OCI-LY3 (cell line): ENCODE results near the gene LDB2.
"Not testable (repeated sequence)": the region's sequence is repeated elsewhere in the genome, so short reads cannot be mapped to it uniquely, and the experiment has no call there.

Experiments used
- H2AFZ ChIP-seq: fragments of 200-600, 300-600 bp; shearing (Covaris generic); 2 replicates; pipeline ENCODE4 v1.6.0; 2014; ENCODE audit warnings: antibody characterized with exemption, low read depth, low read length
- H3K27ac ChIP-seq: fragments of 200-600, 300-600 bp; sonication (generic); 2 replicates; pipeline ENCODE4 v1.5.1; 2014; ENCODE audit warnings: mild to moderate bottlenecking, low read length, moderate library complexity, mixed read lengths
- H3K27me3 ChIP-seq: fragments of 200-600, 300-600 bp; sonication (generic); 2 replicates; pipeline ENCODE4 v1.6.1; 2014; ENCODE audit warnings: low read depth, low read length, mixed read lengths
- H3K36me3 ChIP-seq: fragments of 200-600, 300-600 bp; sonication (generic); replicated peaks from 2 replicates; pipeline ENCODE3; 2014; ENCODE audit warnings: low read depth, low read length, mixed read lengths
- H3K4me1 ChIP-seq: fragments of 300-600, 200-600 bp; sonication (generic); 2 replicates; pipeline ENCODE4 v1.6.1; 2014; ENCODE audit warnings: low read length, mixed read lengths
- H3K4me2 ChIP-seq: fragments of 200-600, 300-600 bp; sonication (generic); 2 replicates; pipeline ENCODE4 v1.6.1; 2014; ENCODE audit warnings: low read length, mixed read lengths
- H3K4me3 ChIP-seq: fragments of 300-600, 200-600 bp; sonication (generic); 2 replicates; pipeline ENCODE4 v1.5.1; 2014; ENCODE audit warnings: antibody characterized with exemption, mild to moderate bottlenecking, low read length, moderate library complexity
- H3K79me2 ChIP-seq: fragments of 300-600, 200-600 bp; shearing (Covaris generic); 2 replicates; pipeline ENCODE4 v1.6.1; 2014; ENCODE audit warnings: mild to moderate bottlenecking, low read length, mixed read lengths
- H3K9ac ChIP-seq: fragments of 300-600, 200-600 bp; shearing (Covaris generic); 2 replicates; pipeline ENCODE4 v1.6.0; 2014; ENCODE audit warnings: mild to moderate bottlenecking, low read length, moderate library complexity
- H3K9me3 ChIP-seq: fragments of 200-600, 300-600 bp; shearing (Covaris generic); 2 replicates; pipeline ENCODE4 v1.6.1; 2014; ENCODE audit warnings: low read length, mixed read lengths; ENCODE audit not compliant: insufficient read depth
- H4K20me1 ChIP-seq: fragments of 200-600, 300-600 bp; sonication (generic); 2 replicates; pipeline ENCODE4 v1.6.1; 2016; ENCODE audit warnings: low read length, mixed read lengths; ENCODE audit not compliant: insufficient read depth
- EZH2phosphoT487 ChIP-seq: fragments of 200-600 bp; shearing (Covaris generic); IDR thresholded peaks from 2 replicates; pipeline ENCODE4 v1.6.1; 2018; ENCODE audit warnings: antibody characterized with exemption, mixed run types, low read depth
- TF ChIP-seq, protein P1 (sequence below): fragments of 200-600, 300-600 bp; sonication (generic); IDR thresholded peaks from 2 replicates; pipeline ENCODE4 v1.5.1; 2014; ENCODE audit warnings: antibody characterized with exemption, low read length, low read depth

Gene LDB2

DNA sequence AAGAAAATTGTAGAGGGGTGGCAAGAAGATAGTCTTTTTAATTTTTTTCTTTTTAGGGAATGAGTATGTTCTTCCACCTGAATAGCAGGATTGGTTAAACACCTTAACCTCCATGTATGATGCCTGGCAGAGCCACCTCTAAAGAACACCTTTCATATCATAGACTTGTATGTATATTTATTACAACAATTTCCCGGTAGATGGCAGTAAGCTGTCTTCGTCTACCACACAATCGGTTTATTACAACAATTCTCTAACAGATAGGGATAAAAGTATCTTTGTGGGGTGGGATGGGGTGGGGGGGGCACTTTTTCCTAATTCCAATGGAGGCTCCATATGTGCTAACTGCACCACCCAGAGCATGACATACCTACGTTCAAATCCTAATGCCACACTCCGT is 255.5 kb downstream of the LDB2 start:
- TF ChIP-seq EZH2phosphoT487 = no peak
- TF ChIP-seq, protein P1, sequence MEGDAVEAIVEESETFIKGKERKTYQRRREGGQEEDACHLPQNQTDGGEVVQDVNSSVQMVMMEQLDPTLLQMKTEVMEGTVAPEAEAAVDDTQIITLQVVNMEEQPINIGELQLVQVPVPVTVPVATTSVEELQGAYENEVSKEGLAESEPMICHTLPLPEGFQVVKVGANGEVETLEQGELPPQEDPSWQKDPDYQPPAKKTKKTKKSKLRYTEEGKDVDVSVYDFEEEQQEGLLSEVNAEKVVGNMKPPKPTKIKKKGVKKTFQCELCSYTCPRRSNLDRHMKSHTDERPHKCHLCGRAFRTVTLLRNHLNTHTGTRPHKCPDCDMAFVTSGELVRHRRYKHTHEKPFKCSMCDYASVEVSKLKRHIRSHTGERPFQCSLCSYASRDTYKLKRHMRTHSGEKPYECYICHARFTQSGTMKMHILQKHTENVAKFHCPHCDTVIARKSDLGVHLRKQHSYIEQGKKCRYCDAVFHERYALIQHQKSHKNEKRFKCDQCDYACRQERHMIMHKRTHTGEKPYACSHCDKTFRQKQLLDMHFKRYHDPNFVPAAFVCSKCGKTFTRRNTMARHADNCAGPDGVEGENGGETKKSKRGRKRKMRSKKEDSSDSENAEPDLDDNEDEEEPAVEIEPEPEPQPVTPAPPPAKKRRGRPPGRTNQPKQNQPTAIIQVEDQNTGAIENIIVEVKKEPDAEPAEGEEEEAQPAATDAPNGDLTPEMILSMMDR = no peak
- no peaks in the 10 kb centered on the region for H4K20me1 ChIP-seq
- no peak overlapping the region for H3K4me2 ChIP-seq
- no peaks in the 10 kb centered on the region for H3K36me3 ChIP-seq
- H3K4me1 ChIP-seq = no peaks in the 10 kb centered on the region
- no peaks in the 10 kb centered on the region for H3K79me2 ChIP-seq
- no peak overlapping the region for H2AFZ ChIP-seq
- H3K9me3 ChIP-seq = no peaks in the 10 kb centered on the region
- H3K4me3 ChIP-seq = no peak overlapping the region
- H3K27ac ChIP-seq = no peak overlapping the region
- no peak overlapping the region for H3K9ac ChIP-seq
- H3K27me3 ChIP-seq = no peaks in the 10 kb centered on the region

DNA sequence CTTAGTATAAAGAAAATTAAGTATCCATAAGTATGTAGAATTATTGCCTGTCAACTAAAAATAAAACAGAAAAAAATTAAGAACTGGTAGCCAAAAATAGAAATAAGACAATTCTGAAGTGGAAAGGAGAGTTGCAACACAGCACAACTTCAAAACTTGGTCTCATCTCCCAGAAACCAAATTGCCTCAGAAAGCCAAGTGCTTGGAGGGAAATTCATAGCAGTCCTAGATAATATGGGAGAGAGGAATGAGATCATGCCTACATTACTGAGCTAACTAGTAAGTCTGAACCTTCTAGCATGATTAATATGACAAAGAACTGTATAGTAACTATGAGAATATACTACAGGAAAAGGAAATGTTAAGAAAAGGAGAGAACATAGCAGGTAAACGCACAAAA is 256.5 kb downstream of the LDB2 start:
- Histone ChIP-seq H3K9ac (no peak overlapping the region), H3K27ac (no peak overlapping the region), H3K27me3 (no peaks in the 10 kb centered on the region), H3K4me1 (no peaks in the 10 kb centered on the region), H3K79me2 (no peaks in the 10 kb centered on the region), H3K4me3 (no peak overlapping the region), H3K36me3 (no peaks in the 10 kb centered on the region), H4K20me1 (no peaks in the 10 kb centered on the region), H2AFZ (no peak overlapping the region), H3K4me2 (no peak overlapping the region), H3K9me3 (no peaks in the 10 kb centered on the region)
- TF ChIP-seq, protein P1 = no peak
- no peak for TF ChIP-seq EZH2phosphoT487

DNA sequence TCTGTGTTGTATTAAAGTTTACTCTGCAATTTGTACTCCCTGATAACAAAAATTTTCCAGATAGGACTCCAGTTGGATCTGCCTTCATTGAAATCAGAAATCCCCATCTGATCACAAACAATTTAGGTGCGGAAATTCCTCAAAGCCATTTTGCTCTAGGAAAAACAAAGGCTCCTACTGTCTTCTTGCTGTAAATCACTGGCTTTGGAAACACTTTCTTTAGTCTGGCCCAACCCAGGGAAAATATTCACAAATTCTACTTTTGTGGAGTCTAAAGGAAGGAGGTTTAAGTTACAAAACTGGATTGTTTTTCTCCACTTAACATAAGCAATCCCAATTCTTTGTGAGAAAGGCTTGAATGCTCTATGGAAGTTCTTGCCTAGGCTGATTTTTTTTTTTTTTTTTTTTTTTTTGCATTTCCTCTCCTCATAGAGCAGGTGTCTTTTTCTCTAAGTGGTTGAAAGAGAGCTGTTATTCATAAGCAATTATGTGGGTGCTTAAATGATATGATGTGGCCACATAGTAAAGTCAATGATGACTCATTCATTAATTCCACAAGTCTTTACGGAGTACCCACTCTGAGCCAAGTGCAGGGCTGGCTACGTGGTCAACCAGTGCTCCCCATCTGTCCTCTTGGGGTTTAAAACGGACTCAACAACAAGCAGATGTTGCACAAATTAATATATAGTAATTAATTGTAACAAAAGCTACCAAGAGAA is 261.4 kb downstream of the LDB2 start:
- Histone ChIP-seq H3K4me3 (no peak overlapping the region), H3K36me3 (no peaks in the 10 kb centered on the region), H3K9ac (no peak overlapping the region), H2AFZ (no peak overlapping the region), H3K27me3 (no peaks in the 10 kb centered on the region), H3K4me2 (no peak overlapping the region), H3K9me3 (no peaks in the 10 kb centered on the region), H4K20me1 (no peaks in the 10 kb centered on the region), H3K79me2 (no peaks in the 10 kb centered on the region), H3K4me1 (no peaks in the 10 kb centered on the region), H3K27ac (no peak overlapping the region)
- TF ChIP-seq EZH2phosphoT487 = no peak
- TF ChIP-seq, protein P1 = no peak

DNA sequence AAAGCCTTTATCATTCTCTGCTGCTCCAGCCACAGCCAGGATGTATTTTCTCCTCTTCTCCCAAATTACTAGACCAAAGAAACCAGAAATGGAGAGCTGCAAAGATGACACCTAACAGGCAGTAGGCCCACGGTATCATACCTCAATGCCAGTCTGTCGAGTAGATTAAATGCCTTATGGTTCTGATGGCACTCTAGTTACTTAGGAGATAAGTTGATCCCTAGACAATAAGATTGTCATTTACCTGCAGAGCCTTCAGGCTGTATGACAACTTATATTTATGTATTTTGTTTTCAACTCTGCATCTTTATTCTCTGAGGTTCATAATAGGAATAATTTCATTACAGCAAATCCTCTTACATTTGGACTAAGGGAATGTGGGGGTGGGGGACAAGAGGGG is 262.1 kb downstream of the LDB2 start:
- TF ChIP-seq, protein P1 = no peak
- no peak for TF ChIP-seq EZH2phosphoT487
- Histone ChIP-seq H3K9me3 (no peaks in the 10 kb centered on the region), H3K79me2 (no peaks in the 10 kb centered on the region), H3K9ac (no peak overlapping the region), H3K4me2 (no peak overlapping the region), H3K36me3 (no peaks in the 10 kb centered on the region), H3K4me1 (no peaks in the 10 kb centered on the region), H3K27me3 (no peaks in the 10 kb centered on the region), H4K20me1 (no peaks in the 10 kb centered on the region), H2AFZ (no peak overlapping the region), H3K4me3 (no peak overlapping the region), H3K27ac (no peak overlapping the region)

DNA sequence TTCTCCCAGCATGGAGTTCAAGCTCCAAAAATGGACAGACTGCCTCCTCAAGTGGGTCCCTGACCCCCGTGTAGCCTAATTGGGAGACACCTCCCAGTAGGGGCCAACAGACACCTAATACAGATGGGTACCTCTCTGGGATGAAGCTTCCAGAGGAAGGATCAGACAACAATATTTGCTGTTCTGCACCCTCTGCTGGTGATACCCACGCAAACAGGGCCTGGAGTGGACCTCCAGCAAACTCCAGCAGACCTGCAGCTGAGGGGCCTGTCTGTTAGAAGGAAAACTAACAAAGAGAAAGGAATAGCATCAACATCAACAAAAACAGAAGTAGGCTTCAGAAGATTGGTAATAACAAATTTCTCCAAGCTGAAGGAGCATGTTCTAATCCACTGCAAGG is 269.2 kb downstream of the LDB2 start:
- H3K9ac ChIP-seq, H3K79me2 ChIP-seq, H3K36me3 ChIP-seq, H3K27me3 ChIP-seq, H2AFZ ChIP-seq, H3K9me3 ChIP-seq, H3K4me2 ChIP-seq, H3K27ac ChIP-seq, H4K20me1 ChIP-seq, H3K4me1 ChIP-seq, H3K4me3 ChIP-seq: not testable (repeated sequence)

DNA sequence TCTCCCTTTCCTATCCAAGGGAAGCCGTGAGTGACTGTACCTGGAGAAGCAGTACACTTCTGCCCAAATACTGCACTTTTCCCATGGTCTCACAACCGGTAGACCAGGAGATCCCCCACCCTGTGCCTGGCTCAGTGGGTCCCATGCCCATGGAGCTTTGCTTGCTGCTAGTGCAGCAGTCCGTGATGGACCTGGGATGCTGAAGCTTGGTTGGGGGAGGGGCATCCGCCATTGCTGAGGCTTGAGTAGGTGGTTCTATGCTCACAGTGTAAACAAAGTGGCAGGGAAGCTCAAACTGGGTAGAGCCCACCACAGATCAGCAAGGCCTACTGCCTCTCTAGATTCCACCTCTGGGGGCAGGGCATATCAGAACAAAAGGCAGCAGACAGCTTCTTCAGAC is 269.6 kb downstream of the LDB2 start:
- not testable (repeated sequence) for H3K9ac ChIP-seq, H3K36me3 ChIP-seq, H3K4me2 ChIP-seq, H4K20me1 ChIP-seq, H3K79me2 ChIP-seq, H3K27me3 ChIP-seq, H3K9me3 ChIP-seq, H3K27ac ChIP-seq, H3K4me3 ChIP-seq, H2AFZ ChIP-seq, H3K4me1 ChIP-seq
